ENCODE measurements around the gene WNT11.

Gene WNT11

DNA sequence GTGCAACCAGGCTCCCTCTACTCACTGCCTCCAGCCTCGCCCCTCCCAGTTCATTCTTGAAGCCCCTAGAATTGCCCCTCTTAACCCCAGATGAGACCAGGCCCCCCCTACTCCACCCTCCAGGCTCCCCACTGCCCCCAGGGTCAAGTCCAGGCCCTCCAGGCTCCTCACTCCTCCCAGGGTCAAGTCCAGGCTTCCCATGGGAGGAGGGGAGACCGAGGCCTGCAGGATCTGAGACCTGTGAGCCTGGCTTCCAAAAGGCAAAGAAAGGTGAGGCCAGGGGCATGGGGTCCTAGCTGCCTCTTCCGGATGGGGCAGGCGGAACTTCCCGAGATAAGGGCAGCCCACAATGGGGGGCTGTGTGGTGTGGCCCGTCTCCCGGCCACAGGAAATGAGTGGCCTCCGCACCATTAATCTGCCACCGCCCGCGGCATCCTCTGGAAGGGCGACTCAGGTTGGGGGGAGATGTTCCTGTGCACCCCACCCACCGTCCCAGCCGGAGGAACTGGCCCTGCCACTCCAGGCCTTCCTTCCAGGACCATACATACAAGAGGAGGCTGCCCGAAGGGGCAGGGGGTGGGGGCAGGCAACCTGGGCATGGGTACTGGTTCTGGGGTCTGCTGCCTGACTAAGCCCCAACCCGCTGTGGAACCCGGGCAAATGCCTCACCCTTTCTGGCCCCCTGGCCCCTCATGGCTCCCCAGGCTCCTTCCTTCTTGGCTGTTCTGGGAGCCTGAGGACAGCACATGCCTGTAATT is 35.1 kb upstream of the WNT11 start:
- TF ChIP-seq, protein P1, sequence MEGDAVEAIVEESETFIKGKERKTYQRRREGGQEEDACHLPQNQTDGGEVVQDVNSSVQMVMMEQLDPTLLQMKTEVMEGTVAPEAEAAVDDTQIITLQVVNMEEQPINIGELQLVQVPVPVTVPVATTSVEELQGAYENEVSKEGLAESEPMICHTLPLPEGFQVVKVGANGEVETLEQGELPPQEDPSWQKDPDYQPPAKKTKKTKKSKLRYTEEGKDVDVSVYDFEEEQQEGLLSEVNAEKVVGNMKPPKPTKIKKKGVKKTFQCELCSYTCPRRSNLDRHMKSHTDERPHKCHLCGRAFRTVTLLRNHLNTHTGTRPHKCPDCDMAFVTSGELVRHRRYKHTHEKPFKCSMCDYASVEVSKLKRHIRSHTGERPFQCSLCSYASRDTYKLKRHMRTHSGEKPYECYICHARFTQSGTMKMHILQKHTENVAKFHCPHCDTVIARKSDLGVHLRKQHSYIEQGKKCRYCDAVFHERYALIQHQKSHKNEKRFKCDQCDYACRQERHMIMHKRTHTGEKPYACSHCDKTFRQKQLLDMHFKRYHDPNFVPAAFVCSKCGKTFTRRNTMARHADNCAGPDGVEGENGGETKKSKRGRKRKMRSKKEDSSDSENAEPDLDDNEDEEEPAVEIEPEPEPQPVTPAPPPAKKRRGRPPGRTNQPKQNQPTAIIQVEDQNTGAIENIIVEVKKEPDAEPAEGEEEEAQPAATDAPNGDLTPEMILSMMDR (IDR thresholded peaks at IDR 0.05; ENCODE audit: low read depth, low read length, missing control alignments), result no peak
- in situ Hi-C loops (cut with HindIII; ENCODE audit: low pct_ligation_motif_present, low sequenced_read_pairs), result no loop called here
- H3K4me3 ChIP-seq (ENCODE audit: low read depth, low read length), result no peak overlapping the region

DNA sequence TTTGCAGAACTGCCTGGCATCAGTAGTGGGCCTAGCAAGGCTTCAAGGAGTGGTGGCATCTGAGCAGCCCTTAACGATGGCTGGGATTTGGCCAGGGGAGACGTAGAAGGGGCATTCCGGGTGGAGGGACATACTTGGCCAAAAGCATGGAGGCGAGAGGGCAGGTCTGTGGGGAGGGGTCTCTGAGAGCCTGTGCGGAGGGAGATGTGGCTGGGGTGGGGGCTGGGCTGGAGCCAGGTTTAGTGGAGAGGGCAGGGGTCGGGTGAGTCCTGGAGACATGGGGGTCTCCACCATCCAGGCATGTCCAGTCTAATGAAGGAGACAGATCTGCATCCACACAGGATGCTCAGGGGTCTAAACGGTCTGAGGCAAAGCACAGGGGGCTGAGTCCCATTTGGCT is 34.4 kb upstream of the WNT11 start:
- TF ChIP-seq, protein P1 (IDR thresholded peaks at IDR 0.05; ENCODE audit: low read depth, low read length, missing control alignments), result no peak
- in situ Hi-C loops (cut with HindIII; ENCODE audit: low pct_ligation_motif_present, low sequenced_read_pairs), result no loop called here
- Histone ChIP-seq H3K36me3 (replicated peaks) (no peaks in the 10 kb centered on the region), H3K27ac (no peak overlapping the region), H3K4me3 (ENCODE audit: low read depth, low read length) (no peak overlapping the region), H3K27me3 (replicated peaks) (peaks cover 7% of the 10 kb centered on the region)
- no peak for DNase-seq

More for the DNA sequence above, 35.1 kb upstream of the WNT11 start:
- no peak overlapping the region for H3K27ac ChIP-seq
- peaks cover 7% of the 10 kb centered on the region for H3K27me3 ChIP-seq (replicated peaks)
- no peaks in the 10 kb centered on the region for H3K36me3 ChIP-seq (replicated peaks)
- no peak for DNase-seq

DNA sequence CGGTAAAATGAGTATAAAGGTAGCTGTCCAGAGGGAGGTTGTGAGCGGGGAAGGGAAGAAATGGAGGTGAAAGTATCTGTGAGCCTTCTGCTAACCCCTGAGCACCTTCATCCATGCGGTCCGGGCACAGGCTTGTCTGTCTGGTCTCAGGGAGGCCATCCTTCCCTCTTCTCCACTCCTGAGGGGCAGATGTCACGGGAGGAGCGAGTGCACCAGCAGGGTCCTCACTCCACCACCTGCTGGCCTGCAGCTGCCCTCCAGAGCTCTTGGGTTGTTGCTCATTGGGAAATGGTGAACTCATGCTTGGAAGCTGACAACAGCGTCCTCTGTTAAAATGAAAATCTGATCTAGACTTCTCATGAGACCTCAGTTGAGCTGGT is 33.8 kb upstream of the WNT11 start:
- no peak for DNase-seq
- H3K27ac ChIP-seq, result no peak overlapping the region
- in situ Hi-C loops (cut with HindIII; ENCODE audit: low pct_ligation_motif_present, low sequenced_read_pairs), result no loop called here
- H3K4me3 ChIP-seq (ENCODE audit: low read depth, low read length), result no peak overlapping the region
- no peaks in the 10 kb centered on the region for H3K36me3 ChIP-seq (replicated peaks)
- H3K27me3 ChIP-seq (replicated peaks), result peaks cover 7% of the 10 kb centered on the region
- TF ChIP-seq, protein P1 (IDR thresholded peaks at IDR 0.05; ENCODE audit: low read depth, low read length, missing control alignments), result no peak

DNA sequence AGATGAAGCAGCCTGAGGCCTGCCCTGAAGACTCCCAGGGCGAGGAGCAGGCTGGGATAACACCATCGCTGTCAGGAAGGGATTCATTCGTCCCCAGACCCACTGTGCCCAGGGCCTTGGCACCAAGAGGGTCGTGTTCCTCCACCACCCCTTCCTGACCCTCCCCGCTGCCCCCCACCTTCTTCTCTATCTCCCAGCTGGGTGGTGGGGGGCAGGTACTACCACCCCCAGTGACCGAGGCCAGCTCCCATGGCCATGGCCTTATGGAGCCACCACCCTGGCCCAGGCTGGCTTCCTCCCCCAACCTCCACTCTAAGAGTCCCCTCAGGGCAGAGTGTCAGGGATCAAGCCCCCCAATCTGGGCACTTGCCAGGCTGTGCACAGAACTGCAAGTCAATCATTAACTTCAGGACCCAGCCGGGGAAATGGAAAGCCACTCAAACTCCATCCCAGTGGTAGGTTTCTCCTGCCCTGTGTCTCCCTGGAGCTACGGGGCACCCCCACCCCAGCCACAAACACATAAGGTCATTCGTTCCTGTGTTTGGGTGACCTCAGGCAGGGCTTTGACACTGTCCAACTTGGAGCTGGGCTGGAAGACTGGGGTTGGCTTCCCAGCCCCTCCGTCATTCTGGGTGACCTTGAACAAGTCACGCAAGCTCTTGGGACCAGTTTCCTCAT is 33.3 kb upstream of the WNT11 start:
- in situ Hi-C loops (cut with HindIII; ENCODE audit: low pct_ligation_motif_present, low sequenced_read_pairs), result no loop called here
- no peak for DNase-seq
- no peaks in the 10 kb centered on the region for H3K36me3 ChIP-seq (replicated peaks)
- TF ChIP-seq, protein P1 (IDR thresholded peaks at IDR 0.05; ENCODE audit: low read depth, low read length, missing control alignments), result no peak
- H3K27me3 ChIP-seq (replicated peaks), result peaks cover 7% of the 10 kb centered on the region
- H3K27ac ChIP-seq, result no peak overlapping the region
- H3K4me3 ChIP-seq (ENCODE audit: low read depth, low read length), result no peak overlapping the region

DNA sequence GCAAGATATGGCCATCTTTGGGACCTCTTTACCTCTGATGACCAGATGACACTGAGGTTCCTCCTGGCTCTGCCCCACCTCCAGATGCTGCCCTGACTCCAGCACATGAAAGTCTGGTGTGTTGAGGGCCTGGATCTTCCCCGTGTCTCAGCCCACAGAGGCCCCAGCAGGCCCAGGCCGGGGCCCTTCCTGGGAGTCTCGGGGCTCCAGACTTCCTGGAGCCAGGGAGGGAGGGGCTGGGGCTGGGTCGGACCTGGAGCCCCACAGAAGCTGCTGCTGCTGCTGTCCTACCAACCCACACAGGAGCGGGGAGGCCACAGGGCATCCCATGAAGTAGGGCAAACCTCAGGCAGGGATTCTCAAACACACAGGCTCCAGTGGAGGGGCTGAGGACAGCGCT is 32.2 kb upstream of the WNT11 start:
- no peak overlapping the region for H3K27ac ChIP-seq
- H3K27me3 ChIP-seq (replicated peaks), result peaks cover 5% of the 10 kb centered on the region
- H3K4me3 ChIP-seq (ENCODE audit: low read depth, low read length), result no peak overlapping the region
- in situ Hi-C loops (cut with HindIII; ENCODE audit: low pct_ligation_motif_present, low sequenced_read_pairs), result no loop called here
- TF ChIP-seq, protein P1 (IDR thresholded peaks at IDR 0.05; ENCODE audit: low read depth, low read length, missing control alignments), result no peak
- DNase-seq, result no peak
- H3K36me3 ChIP-seq (replicated peaks), result no peaks in the 10 kb centered on the region

All from brain microvascular endothelial cell (primary cell).